ENCODE measurements around the gene CDH4.

DNA sequence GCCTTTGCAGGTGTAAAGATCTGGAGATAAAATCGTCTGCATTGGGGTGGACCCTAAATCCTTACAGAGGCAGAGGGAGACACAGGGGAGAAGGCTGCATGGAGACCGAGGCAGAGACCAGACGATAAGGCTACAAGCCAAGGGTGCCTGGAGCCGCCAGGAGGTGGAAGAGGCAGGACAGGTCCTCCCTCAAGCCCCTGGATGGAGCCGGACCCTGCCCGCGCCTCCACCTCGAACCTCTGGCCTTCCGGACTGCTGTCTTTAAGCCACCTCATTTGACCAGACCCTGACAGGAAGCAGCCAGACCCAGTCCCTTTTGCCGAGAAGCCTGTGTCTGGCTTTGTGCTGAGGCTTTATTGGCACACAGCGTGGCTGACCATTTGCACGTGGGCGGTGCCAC lies 629.8 kb downstream of the CDH4 start:
- TF ChIP-seq, protein P1, sequence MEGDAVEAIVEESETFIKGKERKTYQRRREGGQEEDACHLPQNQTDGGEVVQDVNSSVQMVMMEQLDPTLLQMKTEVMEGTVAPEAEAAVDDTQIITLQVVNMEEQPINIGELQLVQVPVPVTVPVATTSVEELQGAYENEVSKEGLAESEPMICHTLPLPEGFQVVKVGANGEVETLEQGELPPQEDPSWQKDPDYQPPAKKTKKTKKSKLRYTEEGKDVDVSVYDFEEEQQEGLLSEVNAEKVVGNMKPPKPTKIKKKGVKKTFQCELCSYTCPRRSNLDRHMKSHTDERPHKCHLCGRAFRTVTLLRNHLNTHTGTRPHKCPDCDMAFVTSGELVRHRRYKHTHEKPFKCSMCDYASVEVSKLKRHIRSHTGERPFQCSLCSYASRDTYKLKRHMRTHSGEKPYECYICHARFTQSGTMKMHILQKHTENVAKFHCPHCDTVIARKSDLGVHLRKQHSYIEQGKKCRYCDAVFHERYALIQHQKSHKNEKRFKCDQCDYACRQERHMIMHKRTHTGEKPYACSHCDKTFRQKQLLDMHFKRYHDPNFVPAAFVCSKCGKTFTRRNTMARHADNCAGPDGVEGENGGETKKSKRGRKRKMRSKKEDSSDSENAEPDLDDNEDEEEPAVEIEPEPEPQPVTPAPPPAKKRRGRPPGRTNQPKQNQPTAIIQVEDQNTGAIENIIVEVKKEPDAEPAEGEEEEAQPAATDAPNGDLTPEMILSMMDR (conservative IDR thresholded peaks at IDR 0.05) = no peak
- TF ChIP-seq EZH2 (IDR thresholded peaks at IDR 0.05; ENCODE audit: low read depth) = no peak
